ENCODE results near the gene ATP8B1.

The ATP8B1 gene

DNA sequence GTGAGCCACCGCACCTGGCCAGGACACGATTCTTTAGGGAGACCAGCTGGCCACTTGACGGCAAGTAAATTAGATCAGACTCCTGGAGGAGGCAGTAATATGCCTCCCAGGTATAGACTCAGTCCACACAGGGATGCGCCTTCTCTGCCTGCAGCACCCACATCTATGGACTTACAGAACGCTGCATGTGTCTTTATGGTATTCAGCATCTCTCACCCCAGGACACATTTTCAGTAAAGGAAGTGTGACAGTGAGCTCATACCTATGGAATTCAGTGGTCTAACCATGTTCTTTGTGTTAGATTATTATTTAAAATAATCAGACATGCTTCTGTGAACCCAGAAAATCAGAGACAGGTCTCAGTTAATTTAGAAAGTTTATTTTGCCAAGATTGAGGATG is 175.6 kb downstream of the ATP8B1 start:
- no peak for DNase-seq (ENCODE audit: low read depth, low spot score)

DNA sequence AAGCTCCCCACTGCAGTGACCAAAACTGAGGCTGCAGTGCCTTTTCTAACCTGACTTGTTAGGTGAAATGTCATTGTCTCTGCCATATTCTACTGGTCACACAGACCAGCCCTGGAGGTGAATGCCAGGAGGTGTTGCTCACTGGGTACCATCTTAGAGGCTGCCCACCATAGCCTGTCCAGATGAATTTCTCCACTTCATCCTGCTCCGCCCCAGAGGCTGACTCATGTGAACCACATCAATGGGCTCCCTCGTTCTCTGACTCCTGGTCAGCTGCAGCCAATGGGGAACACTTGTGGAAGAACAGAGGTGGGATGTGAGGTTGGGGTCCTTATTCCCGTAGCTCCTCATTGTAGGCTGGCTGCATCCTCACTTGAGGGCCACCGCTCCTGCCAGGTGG is 178.1 kb downstream of the ATP8B1 start:
- DNase-seq (ENCODE audit: low read depth, low spot score) = no peak

DNA sequence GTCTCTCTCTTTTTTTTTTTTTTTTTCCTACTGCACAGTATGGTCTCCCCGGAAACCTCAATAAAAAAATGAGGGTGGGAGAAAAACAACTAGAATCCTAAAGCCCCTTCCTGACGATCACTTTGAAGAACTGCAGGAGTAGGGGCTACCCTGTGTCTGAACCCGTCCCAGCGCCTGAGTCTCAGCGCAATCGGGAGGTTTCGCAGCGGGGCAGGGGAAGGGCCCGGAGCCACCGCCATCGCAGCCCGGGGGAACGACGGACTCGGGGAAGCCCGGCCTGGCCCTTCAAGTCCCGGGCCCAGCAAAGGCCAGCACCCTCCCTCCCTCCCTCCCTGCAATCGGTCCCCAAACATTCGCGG is 181.9 kb downstream of the ATP8B1 start:
- no peak for DNase-seq (ENCODE audit: low read depth, low spot score)

DNA sequence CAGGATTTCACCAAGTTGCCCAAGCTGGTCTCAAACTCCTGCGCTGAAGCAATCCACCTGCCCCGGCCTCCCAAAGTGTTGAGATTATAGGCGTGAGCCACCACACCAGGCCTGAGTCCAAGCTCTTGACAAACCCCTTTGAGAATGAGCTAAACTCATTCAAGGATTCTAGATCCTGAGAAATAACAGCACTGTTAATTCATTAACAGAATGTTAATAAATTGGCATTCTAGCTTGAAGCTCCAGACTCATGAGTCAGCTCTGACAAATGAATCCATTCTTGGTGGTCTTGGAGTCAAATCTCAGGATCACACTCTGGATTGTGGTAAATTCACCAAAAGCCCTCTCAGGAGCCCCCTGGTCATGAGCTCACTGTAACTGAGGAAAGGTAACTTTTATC is 183.2 kb downstream of the ATP8B1 start:
- DNase-seq (ENCODE audit: low read depth, low spot score) = no peak

DNA sequence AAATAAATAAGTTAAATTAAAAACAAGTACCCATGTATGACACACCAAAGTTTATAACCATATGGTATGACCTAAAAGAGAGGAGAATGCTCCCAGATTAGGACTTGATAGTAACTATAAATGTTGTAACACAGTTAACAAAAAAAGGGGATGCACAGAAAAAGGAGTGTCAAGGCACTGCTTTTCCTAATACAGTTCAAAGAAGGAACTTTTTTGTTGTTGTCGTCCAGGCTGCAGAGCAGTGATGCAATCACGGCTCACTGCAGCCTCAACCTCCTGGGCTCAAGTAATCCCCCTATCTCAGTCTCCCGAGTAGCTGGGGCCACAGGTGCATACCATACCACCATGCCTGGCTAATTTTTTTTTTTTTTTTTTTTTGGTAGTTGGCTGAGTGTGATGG is 184.2 kb downstream of the ATP8B1 start:
- DNase-seq (ENCODE audit: low read depth, low spot score) = no peak

DNA sequence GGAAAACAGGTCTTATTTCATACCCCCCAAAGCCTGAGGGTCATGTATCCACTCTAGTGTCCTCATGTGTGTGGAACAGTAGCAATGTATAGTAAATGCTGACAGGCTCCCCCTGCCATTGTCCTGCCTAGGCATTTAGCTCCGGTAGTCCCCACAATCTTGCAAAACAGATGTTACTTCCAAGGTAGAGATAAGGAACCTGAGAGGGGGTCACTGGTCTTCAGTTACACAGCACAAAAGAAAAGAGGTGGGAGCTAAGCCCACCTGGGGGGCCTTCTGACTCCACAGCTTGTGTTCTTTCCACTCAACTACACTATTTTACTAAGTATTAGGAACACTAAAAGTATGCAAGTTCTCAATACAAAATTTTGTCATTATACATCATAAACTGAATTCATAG is 199.2 kb downstream of the ATP8B1 start:
- DNase-seq (ENCODE audit: low read depth, low spot score) = no peak
